Endothelial cell of umbilical vein (primary cell): ENCODE results near the gene UROC1. TPM values are rescaled to one million over a fixed set of nuclear protein-coding genes. Genes with fewer than 3 reads are reported as not detected.

Source experiments
- BruUV-seq: library from RNA; stranded (reverse); fragments of 400-500 nt; replicated peaks from 2 replicates; lab custom pipeline; 2021; lab: Mats Ljungman, UMichigan
- CTCF ChIA-PET: fragments of 300-600, 350-600 bp; sonication (Branson Sonifier 250); formaldehyde crosslinking; loops from one replicate; lab custom pipeline; 2021; ENCODE audit warnings: antibody characterized with exemption, inconsistent platforms; lab: Charles Lee
- POLR2A ChIA-PET: fragments of 300-600, 350-600 bp; sonication (Branson Sonifier 250); formaldehyde crosslinking; loops from one replicate; lab custom pipeline; 2021; ENCODE audit warnings: antibody characterized with exemption, inconsistent platforms; lab: Charles Lee
- DNase-seq: peaks from one replicate; pipeline ENCODE4 v3.0.0-alpha.2; 2011; ENCODE audit warnings: low read depth, low spot score
- FAIRE-seq: peaks from 2 replicates; lab custom pipeline; 2011; peaks lifted over from hg19 to GRCh38; lab: Jason Lieb, UNC
- H2AFZ ChIP-seq: 2 replicates; pipeline ENCODE4 v1.6.0; 2012; ENCODE audit warnings: low read depth, low read length, control low read depth, inconsistent platforms
- H3K27ac ChIP-seq: 2 replicates; pipeline ENCODE4 v1.5.1; 2011; ENCODE audit warnings: low read depth, mild to moderate bottlenecking, control low read depth, low read length, moderate library complexity; ENCODE audit not compliant: insufficient read depth
- H3K27me3 ChIP-seq, 2 experiments: 2 replicates each; pipeline versions ENCODE4 v1.6.0 to v1.6.1; 2011; ENCODE audit warnings: low read length in 2 of 2, mixed read lengths in 1 of 2; ENCODE audit not compliant: control insufficient read depth in 2 of 2, insufficient read depth in 2 of 2
- H3K36me3 ChIP-seq, 2 experiments: 2 replicates in 1 of 2; 3 replicates in 1 of 2; pipeline ENCODE4 v1.5.1; 2011; ENCODE audit warnings: low read length in 2 of 2, mild to moderate bottlenecking in 1 of 2, moderate library complexity in 1 of 2; ENCODE audit not compliant: control insufficient read depth in 2 of 2, insufficient read depth in 2 of 2; ENCODE audit errors: extremely low read depth in 1 of 2
- H3K4me1 ChIP-seq: 3 replicates; pipeline ENCODE4 v1.5.1; 2011; ENCODE audit warnings: mild to moderate bottlenecking, low read length; ENCODE audit not compliant: control insufficient read depth, insufficient read depth; ENCODE audit errors: extremely low read depth
- H3K4me2 ChIP-seq: 2 replicates; pipeline ENCODE4 v1.6.1; 2011; ENCODE audit warnings: low read length, control low read depth, mixed read lengths; ENCODE audit not compliant: insufficient read depth
- H3K4me3 ChIP-seq, 3 experiments: fragments of 200-600 bp in 1 of 3; sonication (generic), shearing (Covaris generic) in 1 of 3; replicated peaks in 1 of 3; 2 replicates each; pipeline ENCODE4 v1.5.1; 2011 to 2016; ENCODE audit warnings: control low read depth in 3 of 3, low read length in 3 of 3, mild to moderate bottlenecking in 2 of 3, inconsistent platforms in 1 of 3, low read depth in 1 of 3, moderate library complexity in 1 of 3; ENCODE audit not compliant: insufficient read depth in 1 of 3
- H3K79me2 ChIP-seq: 2 replicates; pipeline ENCODE4 v1.6.0; 2012; ENCODE audit warnings: low read length, inconsistent platforms; ENCODE audit not compliant: control insufficient read depth, insufficient read depth
- H3K9ac ChIP-seq: replicated peaks from 2 replicates; pipeline ENCODE3; 2011; ENCODE audit warnings: low read length, control low read depth; ENCODE audit not compliant: insufficient read depth; ENCODE audit errors: extremely low read depth
- H3K9me1 ChIP-seq: replicated peaks from 3 replicates; pipeline ENCODE4 v1.6.0; 2011; ENCODE audit warnings: mild to moderate bottlenecking, low read length; ENCODE audit not compliant: control insufficient read depth, insufficient read depth; ENCODE audit errors: extremely low read depth
- H3K9me3 ChIP-seq: replicated peaks from 2 replicates; pipeline ENCODE4 v1.5.1; 2012; ENCODE audit warnings: low read length, inconsistent platforms; ENCODE audit not compliant: control insufficient read depth, insufficient read depth
- H4K20me1 ChIP-seq: replicated peaks from 2 replicates; pipeline ENCODE3; 2011; ENCODE audit warnings: mild to moderate bottlenecking, low read length; ENCODE audit not compliant: control insufficient read depth, insufficient read depth; ENCODE audit errors: extremely low read depth
- EZH2 ChIP-seq: IDR thresholded peaks from 2 replicates; pipeline ENCODE4 v1.6.1; 2012; ENCODE audit warnings: borderline replicate concordance, low read depth, mild to moderate bottlenecking, moderate library complexity, low read length, inconsistent platforms; ENCODE audit not compliant: severe bottlenecking
- FOS ChIP-seq: IDR thresholded peaks from 2 replicates; pipeline ENCODE4 v1.6.1; 2011; ENCODE audit warnings: mild to moderate bottlenecking, low read length, moderate library complexity, borderline replicate concordance; ENCODE audit not compliant: insufficient read depth
- GATA2 ChIP-seq: IDR thresholded peaks from 2 replicates; pipeline ENCODE4 v1.7.0; 2011; ENCODE audit warnings: low read depth, mild to moderate bottlenecking, moderate library complexity, mixed read lengths, low read length; ENCODE audit not compliant: insufficient read length, insufficient read depth
- JUN ChIP-seq: IDR thresholded peaks from 2 replicates; pipeline ENCODE4 v1.6.1; 2011; ENCODE audit warnings: borderline replicate concordance, low read depth; ENCODE audit not compliant: insufficient read length, insufficient read depth
- MYC ChIP-seq: IDR thresholded peaks from one replicate; pipeline ENCODE4 v1.6.1; 2011; ENCODE audit warnings: mild to moderate bottlenecking, low read depth, low read length
- POLR2A ChIP-seq: IDR thresholded peaks from 2 replicates; pipeline ENCODE4 v1.6.1; 2012; ENCODE audit warnings: low read depth, mild to moderate bottlenecking, control low read depth, low read length
- POLR2AphosphoS5 ChIP-seq: IDR thresholded peaks from 2 replicates; pipeline ENCODE4 v1.6.1; 2012; ENCODE audit warnings: low read depth, mild to moderate bottlenecking, control low read depth, low read length, moderate library complexity; ENCODE audit not compliant: insufficient read depth
- dilution Hi-C: fragments of 300-500 bp; cut with MboI; formaldehyde crosslinking; loops from one replicate; pipeline ENCODE4 v1.15.0; 2019; ENCODE audit warnings: low sequenced_read_pairs; ENCODE audit not compliant: extremely low pct_ligation_motif_present
- intact Hi-C: fragments of 100-400 bp; cut with micrococcal nuclease; formaldehyde crosslinking; loops from one replicate; pipeline ENCODE4 v1.10.0; 2022
- polyA plus RNA-seq, 4 experiments: library from polyadenylated mRNA; depleted of rRNA in 3 of 4; stranded (reverse) in 3 of 4; unstranded in 1 of 4; fragments of >200 nt; gene quantifications; 2 replicates each; pipeline versions ENCODE4 v1.2.1 to v1.2.3, GENCODE V29; 2011 to 2012; ENCODE audit warnings: missing spikeins in 1 of 4
- total RNA-seq: library from RNA; stranded (reverse); gene quantifications from 2 replicates; pipeline ENCODE4 v1.2.3, GENCODE V29; 2021
- TF ChIP-seq, protein P1 (sequence below): IDR thresholded peaks from 2 replicates; pipeline ENCODE4 v1.6.1; 2011; ENCODE audit not compliant: insufficient read depth, insufficient read length
- TF ChIP-seq, protein P2 (sequence below), 2 donors: IDR thresholded peaks; 1 replicate in 1 of 2; 2 replicates in 1 of 2; pipeline ENCODE4 v1.5.1; 2011; ENCODE audit warnings: low read length in 2 of 2, mild to moderate bottlenecking in 2 of 2, moderate library complexity in 2 of 2, control low read depth in 1 of 2, inconsistent platforms in 1 of 2, low read depth in 1 of 2; ENCODE audit not compliant: insufficient read depth in 1 of 2; ENCODE audit errors: extremely low read depth in 1 of 2

Gene UROC1
- total and polyA plus RNA-seq, 2 donors (not counting 3 experiments of a cell fraction or from before 2014, with no cell fraction given): not detected

DNA sequence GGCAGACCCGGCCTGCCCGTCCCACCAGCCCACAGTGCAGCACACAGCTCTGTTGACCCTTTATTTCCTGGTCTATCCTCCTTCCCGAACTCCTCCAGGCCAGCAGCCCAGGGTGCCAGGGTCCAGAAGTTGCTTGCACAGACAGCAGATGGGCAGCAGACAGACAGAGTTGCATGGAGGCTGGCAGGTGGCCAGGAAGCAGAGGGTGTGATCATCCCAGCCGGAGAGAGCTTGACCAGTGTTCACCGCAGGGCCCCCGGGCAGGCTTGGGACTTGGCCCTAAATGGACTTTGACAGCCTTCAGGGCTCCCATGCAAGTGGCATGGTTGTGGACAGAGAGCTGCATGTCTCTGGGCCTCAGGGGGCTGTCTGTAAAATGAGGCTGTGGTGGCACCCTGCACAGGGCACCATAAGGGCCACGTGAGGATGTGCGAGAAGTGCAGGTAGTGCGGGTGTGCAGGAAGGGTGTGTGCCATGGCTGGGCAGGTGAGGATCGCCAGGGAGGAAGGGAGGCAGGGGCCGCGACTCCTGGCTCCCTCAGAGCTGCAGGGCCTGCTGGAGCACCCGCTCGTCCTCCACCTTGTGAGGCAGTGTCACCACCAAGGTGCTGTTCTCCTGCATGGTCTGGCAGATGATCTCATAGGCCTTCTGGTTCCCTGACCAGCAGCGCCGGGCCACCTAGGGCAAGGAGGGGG is 35.6 kb downstream of the UROC1 start:
- no peak for DNase-seq

More for the DNA sequence above, 35.6 kb downstream of the UROC1 start:
- H3K4me2 ChIP-seq: no peak overlapping the region
- H4K20me1 ChIP-seq: no peaks in the 10 kb centered on the region
- ChIA-PET CTCF (interaction anchor here (1.5 kb wide), 1 partner anchor 20 kb away, joined by 3 read pairs; no protein-coding TSS in a partner anchor), POLR2A (no interaction called here)
- intact Hi-C loops (no loop called here), dilution Hi-C loops (no loop called here)
- H3K9me1 ChIP-seq: no peaks in the 10 kb centered on the region
- FAIRE-seq: no peak
- TF ChIP-seq EZH2 (no peak), MYC (no peak), GATA2 (no peak), POLR2AphosphoS5 (no peak), FOS (no peak), JUN (no peak), POLR2A (no peak)
- TF ChIP-seq, protein P1, sequence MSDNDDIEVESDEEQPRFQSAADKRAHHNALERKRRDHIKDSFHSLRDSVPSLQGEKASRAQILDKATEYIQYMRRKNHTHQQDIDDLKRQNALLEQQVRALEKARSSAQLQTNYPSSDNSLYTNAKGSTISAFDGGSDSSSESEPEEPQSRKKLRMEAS: no peak
- TF ChIP-seq, protein P2, sequence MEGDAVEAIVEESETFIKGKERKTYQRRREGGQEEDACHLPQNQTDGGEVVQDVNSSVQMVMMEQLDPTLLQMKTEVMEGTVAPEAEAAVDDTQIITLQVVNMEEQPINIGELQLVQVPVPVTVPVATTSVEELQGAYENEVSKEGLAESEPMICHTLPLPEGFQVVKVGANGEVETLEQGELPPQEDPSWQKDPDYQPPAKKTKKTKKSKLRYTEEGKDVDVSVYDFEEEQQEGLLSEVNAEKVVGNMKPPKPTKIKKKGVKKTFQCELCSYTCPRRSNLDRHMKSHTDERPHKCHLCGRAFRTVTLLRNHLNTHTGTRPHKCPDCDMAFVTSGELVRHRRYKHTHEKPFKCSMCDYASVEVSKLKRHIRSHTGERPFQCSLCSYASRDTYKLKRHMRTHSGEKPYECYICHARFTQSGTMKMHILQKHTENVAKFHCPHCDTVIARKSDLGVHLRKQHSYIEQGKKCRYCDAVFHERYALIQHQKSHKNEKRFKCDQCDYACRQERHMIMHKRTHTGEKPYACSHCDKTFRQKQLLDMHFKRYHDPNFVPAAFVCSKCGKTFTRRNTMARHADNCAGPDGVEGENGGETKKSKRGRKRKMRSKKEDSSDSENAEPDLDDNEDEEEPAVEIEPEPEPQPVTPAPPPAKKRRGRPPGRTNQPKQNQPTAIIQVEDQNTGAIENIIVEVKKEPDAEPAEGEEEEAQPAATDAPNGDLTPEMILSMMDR (IDR thresholded peaks at IDR 0.05; ENCODE audit: extremely low read depth in 1 of 2, insufficient read depth in 1 of 2, low read depth in 1 of 2, low read length in 2 of 2): no peak
- H3K27ac ChIP-seq: no peak overlapping the region
- H3K9ac ChIP-seq: no peak overlapping the region
- no peaks in the 10 kb centered on the region for H3K79me2 ChIP-seq
- H3K9me3 ChIP-seq: no peaks in the 10 kb centered on the region
- H2AFZ ChIP-seq: no peak overlapping the region
- no TSS peak for BruUV-seq
- H3K4me1 ChIP-seq: peaks cover 6% of the 10 kb centered on the region
- H3K4me3 ChIP-seq: no peak overlapping the region
- no peaks in the 10 kb centered on the region for H3K27me3 ChIP-seq
- H3K36me3 ChIP-seq: no peaks in the 10 kb centered on the region
